GM18907 (cell line): ENCODE results near the gene C19orf53.
"Not testable (repeated sequence)": the region's sequence is repeated elsewhere in the genome, so short reads cannot be mapped to it uniquely, and the experiment has no call there.

Experiments
- ATAC-seq: cut with Tn5 transposase; IDR thresholded peaks from one replicate; pipeline ENCODE4 v1.9.1; 2021; ENCODE audit warnings: mild to moderate bottlenecking, moderate library complexity; ENCODE audit not compliant: unreplicated experiment

The C19orf53 gene

GRCh38 chr19:13763265-13763664 lies 11.0 kb upstream of the C19orf53 start:
- ATAC-seq, result no peak

- ATAC-seq, result peak; percentile 43
Observed at GRCh38 chr19:13764101-13764807, 10.0 kb upstream of the C19orf53 start, which contains the start of gene MRI1. TSS of gene MRI1 (plus strand) at chr19:13764522. CDS start at chr19:13764589, 67 bp downstream.

- ATAC-seq, result no peak
Observed at GRCh38 chr19:13764821-13765394, 9.3 kb upstream of the C19orf53 start.

- ATAC-seq, result no peak
Observed at GRCh38 chr19:13765395-13766094, 8.7 kb upstream of the C19orf53 start.

DNA sequence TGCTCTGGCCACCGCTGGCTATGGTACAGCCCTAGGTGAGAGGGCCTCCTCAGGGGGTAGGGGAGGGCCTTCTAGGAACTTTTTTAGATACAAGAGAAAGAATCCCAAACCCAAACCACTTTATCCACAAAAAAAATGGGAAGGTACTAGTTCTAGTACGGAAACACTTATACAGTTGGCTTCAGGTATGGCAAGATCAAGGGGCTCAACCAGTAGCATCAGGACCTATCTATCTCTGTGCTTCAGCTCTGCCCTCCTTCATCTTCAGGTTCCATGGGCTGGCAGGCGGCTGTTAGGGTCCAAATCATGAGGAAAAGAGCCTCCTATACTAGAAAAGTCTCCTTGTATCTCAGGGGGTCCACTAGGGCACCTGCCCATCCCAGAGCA lies 8.2 kb upstream of the C19orf53 start:
- no peak for ATAC-seq

GRCh38 chr19:13768510-13768909 lies 5.7 kb upstream of the C19orf53 start:
- ATAC-seq, result no peak

DNA sequence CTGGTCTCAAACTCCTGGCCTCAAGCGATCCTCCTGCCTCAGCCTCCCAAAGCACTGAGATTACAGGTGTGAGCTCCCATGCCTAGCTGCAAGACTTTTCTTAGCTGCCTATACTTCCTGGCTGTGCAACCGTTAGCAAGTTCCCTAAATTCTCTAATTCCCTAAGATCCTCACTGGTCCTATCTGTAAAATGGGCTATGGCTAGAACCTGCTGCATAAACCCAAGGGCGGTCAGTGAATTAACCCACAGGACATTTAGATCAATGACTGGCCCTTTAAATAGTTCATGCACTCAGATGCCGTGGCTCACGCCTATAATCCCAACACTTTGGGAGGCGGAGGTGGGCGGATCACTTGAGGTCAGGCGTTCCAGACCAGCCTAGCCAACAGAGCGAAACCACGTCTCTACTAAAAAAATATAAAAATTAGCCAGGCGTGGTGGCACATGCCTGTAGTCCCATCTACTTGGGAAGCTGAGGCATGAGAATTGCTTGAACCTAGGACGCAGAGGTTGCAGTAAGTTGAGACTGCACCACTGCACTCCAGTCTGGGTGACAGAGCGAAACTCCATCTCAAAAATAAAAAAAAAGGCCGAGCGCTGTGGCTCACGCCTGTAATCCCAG lies 4.1 kb upstream of the C19orf53 start:
- no peak for ATAC-seq

DNA sequence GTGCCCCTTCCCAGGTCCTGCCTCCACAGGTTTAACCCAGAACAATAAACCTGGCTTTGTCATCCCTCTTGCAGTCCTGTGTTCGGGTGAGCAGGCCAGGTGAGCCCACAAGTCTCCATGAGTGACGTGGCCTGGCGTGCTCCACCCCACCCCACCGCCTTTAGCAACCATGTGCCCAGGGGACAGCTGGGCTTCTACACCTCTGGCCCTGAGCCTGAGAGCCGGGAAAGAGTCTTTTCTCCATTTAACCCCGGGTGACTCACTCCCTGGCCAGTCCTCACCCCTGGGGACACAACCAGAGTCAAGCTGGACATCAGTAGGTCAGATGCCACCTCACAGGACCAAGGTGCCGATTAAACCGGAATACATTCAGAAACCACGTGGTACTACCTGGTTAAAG lies 4.1 kb downstream of the C19orf53 start:
- ATAC-seq, result no peak

DNA sequence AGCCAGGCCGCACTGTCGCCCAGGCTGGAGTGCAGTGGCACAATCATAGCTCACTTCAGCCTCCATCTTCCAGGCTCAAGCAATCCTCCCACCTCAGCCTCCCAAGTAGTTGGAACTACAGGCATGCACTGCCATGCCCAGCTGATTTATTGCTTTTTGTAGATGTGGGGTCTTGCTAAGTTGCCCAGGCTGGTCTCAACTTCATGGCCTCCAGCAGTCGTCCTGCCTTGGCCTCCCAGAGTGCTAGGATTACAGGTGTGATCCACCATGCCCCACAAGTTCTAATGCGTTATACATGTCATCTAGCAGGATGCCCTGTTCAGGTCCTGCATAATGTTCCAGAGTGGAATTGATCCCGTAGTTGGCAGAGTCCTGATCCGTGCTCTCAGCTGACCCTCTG lies 4.6 kb downstream of the C19orf53 start:
- ATAC-seq, result no peak

DNA sequence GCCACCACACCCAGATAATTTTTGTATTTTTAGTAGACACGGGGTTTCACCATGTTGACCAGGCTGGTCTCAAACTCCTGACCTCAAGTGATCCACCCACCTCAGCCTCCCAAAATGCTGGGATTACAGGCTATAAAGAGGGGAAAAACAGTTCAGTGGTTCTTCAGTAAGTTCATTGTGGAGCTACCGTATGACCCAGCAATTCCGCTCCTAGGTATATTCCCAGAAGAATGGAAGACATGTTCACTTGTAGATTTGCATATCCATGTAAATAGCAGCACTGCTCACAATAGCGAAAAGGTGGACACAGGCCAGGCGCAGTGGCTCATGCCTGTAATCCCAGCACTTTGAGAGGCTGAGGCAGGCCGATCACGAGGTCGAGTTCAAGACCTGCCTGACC lies 5.5 kb downstream of the C19orf53 start:
- ATAC-seq, result not testable (repeated sequence)

DNA sequence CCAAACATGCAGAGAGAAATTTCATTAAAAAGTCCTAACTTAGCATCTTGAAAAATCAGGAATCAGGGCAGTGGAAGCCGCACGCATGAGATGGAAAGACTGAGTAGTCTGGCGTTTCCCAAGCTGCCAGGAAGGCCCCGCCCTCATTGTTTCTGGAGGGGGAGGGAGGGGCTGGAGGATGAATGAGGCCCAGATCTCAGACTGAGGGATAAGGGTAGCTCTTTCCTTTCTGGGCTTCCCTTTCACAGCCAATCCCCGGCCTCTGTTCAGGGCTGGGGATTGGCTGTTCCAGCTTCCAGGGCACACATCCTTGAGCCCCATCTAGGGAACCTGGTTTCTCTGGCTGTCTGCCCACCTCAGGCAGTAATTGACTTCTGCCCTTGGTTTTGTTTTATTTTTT lies 7.3 kb downstream of the C19orf53 start:
- ATAC-seq, result no peak

- no peak for ATAC-seq
Observed at GRCh38 chr19:13782537-13782936, 8.3 kb downstream of the C19orf53 start.

DNA sequence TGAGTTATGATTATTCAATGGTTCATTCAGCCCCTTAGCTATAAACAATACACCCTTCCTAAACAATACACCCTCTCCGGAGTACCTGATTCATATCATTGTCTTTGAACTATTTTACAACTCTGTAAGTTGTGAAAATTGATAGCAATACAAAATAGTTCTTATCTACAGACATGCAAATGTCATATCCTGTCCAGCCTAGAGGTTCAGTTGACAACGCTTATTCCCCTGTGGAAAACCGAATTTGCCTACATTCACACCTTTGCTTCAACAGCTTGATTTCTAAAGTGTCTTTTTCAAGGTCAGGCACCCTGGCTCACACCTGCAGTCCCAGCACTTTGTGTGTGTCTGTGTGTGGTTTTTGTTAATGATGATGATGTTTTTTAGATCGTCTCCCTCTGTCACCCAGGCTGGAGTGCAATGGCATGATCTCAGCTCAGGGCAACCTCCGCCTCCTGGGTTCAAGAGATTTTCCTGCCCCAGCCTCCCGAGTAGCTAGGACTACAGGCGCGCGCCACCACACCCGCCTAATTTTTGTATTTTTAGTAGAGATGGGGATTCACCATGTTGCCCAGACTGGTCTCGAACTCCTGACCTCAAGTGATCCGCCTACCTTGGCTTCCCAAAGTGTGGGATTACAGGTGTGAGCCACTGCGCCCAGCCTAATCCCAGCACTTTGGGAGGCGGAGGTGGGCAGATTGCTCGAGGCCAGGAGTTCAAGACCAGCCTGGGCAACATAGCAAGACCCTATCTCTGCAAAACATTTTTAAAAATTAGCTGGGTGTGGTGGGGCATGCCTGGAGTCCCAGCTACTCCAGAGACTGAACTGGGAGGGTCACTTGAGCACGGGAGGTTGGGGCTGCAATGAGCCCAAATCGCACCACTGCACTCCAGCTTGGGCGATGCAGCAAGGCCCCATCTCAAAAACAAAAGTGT lies 9.6 kb downstream of the C19orf53 start:
- ATAC-seq, result no peak

- ATAC-seq, result no peak
Observed at GRCh38 chr19:13784731-13785452, 10.6 kb downstream of the C19orf53 start.

- ATAC-seq, result no peak
Observed at GRCh38 chr19:13788991-13789390, 14.7 kb downstream of the C19orf53 start.

- ATAC-seq, result no peak
Observed at GRCh38 chr19:13790354-13790753, 16.1 kb downstream of the C19orf53 start.

DNA sequence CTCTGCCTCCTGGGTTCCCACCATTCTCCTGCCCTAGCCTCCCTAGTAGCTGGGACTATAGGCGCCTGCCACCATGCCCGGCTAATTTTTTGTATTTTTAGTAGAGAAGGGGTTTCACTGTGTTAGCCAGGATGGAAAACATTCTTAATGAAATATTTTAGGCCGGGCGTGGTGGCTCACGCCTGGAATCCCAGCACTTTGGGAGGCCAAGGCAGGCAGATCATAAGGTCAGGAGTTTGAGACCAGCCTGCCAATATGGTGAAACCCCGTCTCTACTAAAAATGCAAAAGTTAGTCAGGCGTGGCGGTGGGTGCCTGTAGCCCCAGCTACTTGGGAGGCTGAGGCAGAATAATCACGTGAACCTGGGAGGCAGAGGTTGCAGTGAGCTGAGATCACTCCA lies 19.1 kb downstream of the C19orf53 start:
- not testable (repeated sequence) for ATAC-seq

- no peak for ATAC-seq
Observed at GRCh38 chr19:13794398-13794756, 20.1 kb downstream of the C19orf53 start.

DNA sequence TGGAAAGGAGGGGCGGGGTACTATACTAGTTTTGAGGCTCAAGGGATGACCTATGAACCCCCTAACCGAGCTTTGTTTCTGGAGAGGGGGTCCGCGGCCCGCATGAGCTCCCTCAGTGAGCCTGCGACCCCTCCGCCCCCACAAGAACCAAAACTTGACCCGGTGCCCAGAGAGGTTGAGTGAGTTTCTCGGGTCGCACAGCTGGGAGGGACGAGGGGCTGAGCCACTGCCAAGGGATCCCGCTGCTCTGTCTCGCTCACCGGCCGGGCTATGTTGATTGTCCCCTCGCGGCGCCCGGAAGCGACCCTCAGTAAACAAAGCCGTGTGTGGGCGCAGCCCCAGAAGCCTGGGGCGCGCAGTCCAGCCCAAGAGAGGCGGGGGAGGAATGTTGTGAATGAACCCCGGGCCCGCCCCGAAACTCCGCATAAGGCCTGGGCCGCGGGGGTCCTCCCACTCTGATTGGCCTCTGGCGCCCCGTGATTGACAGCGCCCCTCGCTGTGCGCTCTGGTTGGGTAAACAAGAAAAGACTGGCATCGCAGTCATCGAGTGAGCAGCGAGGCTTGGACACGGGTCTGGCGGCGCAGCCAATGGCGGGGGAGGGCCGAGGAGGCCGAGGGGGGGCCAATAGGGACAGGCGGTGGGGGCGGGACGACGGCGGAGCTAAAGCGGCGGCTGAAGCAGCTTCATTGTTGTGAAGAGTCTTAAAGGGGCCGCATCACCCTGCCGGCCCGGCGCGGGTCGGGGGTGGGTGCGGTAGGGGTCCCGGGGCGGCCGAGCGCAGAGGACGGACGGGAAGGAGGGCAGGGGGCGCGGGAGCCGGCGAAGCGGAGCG lies 20.7 kb downstream of the C19orf53 start, which contains the start of gene ZSWIM4:
ZSWIM4 (plus strand) TSS at position 687 of the 833 bp plus-strand sequence. CDS start 206 bp downstream, outside the sequence.
- ATAC-seq, result peak; percentile 92
